ENCODE data around the gene RIPK3.

Gene RIPK3

DNA sequence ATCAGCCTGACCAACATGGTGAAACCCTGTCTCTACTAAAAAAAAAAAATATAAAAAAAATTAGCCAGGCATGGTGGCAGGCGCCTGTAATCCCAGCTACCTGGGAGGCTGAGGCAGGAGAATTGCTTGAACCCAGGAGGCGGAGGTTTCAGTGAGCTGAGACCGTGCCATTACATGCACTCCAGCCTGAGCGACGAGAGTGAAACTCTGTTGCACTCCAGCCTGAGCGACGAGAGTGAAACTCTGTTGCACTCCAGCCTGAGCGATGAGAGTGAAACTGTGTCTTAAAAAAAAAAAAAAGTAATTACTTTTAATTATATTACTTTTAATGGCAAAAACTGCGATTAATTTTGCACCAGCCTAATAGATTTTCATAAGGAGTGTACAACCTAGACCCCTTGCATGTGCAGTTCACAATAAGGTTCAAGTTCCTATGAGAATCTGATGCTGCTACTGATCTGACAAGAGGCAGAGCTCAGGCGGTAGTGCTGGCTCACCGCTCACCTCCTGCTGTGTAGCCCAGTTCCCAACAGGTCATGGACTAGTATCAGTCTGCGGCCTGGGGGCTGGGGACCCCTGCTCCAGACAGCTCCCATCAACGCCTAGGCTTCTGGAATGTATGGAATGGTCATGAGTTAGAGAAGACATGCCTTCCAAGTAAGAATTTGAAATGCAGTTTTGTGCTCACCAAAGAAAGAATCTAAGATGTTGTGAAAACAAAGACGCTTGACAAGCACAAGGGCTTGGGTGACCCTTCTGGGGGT is 18.4 kb downstream of the RIPK3 start:
- no peak for DNase-seq

DNA sequence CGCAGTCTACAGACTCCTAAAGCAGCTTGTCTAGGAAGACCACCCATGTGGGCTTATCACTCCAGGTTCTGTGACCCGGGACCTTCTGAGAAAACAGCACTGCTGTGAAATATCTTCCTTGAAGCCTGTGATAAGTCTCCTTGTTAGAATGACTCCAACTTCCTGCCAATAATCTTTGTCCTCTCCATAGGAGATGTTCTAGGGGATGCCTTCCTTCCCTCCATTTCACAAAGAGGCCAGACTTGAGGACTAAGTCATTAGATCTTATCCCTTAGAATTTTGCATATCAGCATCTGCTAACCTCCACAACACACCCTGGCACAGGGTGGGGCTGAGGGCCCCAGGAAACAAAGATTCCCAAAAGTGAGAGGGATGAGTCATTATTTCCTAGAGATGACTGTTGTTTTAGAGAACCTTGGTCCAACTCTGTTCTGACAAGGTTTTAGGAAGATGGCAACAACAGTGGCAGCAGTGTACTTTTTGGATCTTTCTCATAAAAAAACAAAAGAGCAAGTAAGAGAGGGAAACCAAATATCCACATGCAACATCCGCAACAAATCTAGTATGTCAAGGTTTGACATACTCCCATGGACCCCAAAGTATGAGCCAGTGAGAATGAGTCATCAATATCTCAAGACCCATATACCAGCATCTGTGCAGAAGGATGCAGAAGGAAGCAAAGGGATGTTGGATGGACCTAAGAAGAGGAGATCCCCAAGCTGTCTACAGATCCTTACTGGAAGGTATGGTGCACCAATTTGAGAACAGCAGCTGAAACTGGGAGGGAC is 22.5 kb downstream of the RIPK3 start:
- no peak for DNase-seq

- no peak for DNase-seq
Measured at GRCh38 chr14:24316597-24316950, 23.2 kb downstream of the RIPK3 start.

- no peak for DNase-seq
Measured at GRCh38 chr14:24315807-24316596, 23.8 kb downstream of the RIPK3 start.

DNA sequence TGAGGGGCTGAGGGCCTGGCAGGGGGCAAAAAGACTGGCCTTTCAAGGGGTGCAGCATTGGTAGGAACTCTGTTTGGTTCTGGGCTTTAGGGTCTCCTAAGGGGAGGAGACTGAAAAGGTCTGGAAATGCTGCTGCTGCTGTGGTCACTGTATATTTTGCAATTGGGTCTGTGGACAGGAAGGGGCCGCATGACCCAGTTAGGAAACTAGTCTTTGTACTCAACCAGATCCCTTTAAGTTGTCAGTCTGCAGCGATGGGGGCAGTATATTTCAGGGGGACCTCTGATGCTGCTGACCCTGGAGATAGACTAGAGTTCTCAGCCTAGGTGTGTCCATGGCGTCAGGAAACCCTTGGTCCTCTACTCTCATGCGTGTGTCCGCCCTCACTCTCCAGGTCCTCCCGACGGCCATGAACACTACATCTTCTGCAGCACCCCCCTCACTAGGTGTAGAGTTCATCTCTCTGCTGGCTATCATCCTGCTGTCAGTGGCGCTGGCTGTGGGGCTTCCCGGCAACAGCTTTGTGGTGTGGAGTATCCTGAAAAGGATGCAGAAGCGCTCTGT is 24.5 kb downstream of the RIPK3 start:
- no peak for DNase-seq

GRCh38 chr14:24314377-24315193 is 25.2 kb downstream of the RIPK3 start:
- DNase-seq: no peak

DNA sequence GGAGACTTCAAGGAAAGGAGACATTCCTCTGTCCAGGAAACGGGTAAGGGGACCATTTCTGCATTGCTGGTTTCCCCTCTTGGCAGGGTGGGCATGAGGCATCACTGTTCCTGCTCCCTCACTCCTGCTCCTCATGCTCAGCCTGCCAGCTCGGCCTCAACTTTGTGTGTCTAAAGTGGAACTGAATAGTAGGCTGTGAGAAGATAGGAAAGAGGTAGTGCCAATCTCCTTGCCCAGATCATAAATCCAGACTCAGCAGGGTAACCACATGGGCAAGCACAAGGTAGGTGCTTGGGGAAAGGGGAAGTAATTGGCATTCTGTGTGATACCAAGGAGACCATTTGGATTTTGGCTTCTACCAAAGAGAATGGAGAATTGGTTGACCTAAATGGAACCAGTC is 25.9 kb downstream of the RIPK3 start:
- DNase-seq: no peak

DNA sequence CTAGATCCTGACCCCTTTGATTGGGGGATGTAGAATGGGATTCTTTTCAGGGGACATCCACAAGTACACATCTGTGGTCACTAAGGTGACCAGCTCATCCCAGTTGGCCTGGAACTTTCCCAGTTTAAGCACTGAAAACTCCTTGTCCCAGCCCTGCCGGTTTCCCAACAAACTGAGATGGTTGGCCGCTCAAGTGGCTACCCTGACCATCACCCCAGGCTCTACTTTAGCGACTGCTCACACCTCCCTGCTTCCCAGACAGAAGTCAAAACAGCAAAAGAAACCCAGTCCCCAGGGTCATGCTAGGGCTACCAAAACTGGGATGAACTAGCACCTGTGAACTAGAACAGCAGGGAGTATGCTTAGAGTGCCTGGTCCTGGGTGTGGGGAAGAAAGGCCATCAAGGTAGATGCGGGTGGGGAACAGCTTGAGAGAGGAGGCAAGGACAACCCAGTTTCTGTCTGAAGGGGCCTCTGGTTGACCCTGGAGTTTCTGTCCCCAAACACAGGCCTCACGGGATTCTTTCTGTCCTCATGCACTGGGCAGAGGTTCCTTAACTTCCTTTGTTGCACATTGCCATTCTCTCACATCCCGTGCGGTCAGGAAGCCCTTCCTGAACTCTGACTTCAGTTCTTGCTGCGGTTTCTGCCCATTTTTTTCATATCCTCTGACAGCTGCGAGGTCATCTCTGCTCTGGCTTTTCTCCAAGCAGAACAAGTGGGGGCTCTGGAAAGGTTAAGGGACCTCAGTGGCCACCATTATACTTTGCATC is 26.9 kb downstream of the RIPK3 start:
- no peak for DNase-seq

GRCh38 chr14:24311837-24312615 is 27.8 kb downstream of the RIPK3 start:
- DNase-seq: no peak

GRCh38 chr14:24310646-24311604 is 28.9 kb downstream of the RIPK3 start, which contains the start of gene LTB4R:
TSS of gene LTB4R (plus strand) at chr14:24311502. CDS start at chr14:24315652, 4,150 bp downstream.
- no peak for DNase-seq

DNA sequence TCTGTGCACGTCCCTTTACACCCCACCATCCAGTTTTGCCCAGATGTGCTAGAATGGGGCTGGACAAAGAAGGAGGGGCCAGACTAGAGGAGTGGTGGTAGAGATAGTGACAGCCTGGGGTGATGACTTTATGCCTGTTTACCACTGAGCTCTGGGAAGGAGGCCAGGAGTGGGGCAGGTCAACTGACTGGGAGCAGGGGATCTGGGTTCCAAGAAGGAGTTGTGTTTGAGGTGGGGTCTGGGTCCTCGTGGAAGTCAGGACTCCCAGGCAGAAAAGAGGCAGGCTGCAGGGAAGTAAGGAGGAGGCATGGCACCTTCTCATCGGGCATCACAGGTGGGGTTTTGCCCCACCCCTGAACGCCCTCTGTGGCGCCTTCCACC is 29.5 kb downstream of the RIPK3 start:
- DNase-seq: no peak

DNA sequence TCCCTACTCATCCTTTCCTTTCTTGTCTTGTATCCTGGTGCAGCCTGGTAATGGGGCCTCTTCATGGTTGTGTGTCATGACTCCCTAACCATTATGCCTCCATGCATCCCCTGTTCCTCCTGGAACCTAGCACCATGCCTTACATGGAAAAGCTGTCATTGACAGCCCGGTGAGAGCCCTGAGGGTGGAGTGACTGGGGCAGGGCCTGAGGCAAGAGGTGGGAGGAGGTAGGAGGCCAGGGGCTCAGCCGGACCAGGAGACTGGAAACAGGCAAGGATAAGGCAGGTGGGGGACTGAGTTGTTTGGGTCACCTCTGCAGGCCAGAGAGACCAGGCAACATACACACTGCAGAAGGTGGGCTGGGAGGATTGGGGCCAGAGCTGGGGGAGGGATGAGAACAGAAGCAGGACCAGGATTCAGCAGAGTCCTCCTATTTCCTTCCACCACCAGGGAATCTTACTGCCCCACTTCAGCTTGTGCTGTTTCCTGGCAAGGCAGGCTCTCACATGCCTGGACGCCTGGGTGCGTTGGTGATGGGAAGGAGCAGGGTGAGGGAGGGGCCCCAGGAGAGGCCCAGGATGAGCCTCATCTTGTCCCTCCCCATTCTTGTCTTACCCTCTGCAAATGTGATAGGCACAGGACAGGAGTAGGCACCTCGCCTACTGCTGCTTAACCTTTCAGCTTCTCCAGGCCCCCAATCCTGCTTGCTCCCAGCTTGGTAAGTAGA is 30.1 kb downstream of the RIPK3 start, which contains the start of gene LTB4R2:
Gene LTB4R2 (plus strand): TSS at position 603 of the 727 bp plus-strand sequence. CDS start 525 bp downstream, outside the sequence.
- no peak for DNase-seq

DNA sequence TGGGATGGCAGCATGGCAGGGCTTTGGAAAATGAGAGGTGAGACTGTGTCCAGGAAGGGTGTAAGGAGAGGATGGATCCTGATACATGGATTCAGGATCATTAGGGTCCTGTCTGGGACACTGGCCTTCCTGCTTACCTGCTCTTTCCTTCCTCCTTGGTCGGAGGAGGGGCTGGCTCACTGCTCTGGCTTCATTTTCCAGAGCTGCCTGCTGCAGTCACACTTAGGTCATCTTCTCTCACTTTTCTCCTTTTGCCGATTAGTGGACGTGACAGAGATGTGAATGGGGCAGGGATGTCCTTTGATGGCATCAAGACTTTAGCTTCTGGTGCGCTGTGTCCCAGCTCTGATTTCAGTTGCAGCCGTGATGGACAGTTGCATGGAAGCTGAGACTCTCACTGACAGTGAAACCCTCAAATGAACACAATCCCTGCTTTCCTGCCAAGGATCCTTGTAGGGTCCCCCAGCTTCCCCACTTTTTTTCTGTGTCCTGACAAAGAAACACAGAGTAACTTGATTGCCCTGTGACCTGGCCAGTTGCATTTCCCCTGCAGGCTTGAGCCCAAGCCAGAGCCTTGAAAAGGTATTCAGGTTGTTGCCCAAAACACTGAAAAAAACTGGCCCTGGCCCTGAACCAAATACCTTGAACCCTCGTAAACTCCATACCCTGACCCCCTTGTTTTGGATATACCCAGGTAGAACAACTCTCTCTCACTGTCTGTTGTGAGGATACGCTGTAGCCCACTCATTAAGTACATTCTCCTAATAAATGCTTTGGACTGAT is 31.3 kb downstream of the RIPK3 start:
- no peak for DNase-seq

DNA sequence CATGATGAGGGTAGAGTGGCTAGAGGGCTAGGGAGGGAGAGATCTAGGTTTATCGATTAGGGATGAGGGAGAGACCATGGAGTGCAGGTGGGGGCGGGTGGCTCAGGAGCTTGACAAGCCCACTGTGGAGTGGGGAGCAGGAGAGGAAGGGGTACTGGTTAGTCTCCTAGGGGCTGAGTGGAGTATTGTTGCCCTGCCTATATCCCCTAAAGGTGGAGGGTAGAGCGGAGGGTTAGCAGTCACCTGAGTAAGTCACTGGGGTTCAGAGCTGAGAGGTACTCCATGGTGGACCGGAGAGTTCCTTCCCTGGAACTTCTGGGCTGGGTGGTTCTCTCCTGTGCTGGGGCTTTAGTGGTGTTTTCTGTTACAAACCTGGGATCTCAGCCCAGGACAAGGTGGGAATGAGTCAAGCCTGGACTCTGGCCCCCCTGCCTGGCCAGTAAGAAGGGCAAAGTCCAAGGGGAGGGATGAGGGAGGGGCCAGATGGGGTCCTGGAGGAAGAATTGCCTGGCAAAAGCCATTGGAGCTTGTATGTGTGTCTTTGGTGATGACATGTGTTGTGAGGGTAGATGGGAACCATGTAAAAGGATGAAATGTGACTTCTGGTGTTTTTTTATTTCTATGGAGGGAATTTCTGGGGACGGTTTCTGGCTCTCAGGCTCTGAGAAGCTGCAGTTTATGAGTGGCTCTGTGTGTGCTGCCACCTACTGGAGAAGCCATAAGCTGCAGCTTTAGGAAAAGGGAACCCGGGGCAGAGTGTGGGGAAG is 32.0 kb downstream of the RIPK3 start, which contains the start of gene CIDEB:
Gene CIDEB (minus strand): TSS at position 403 of the 767 bp plus-strand sequence. CDS start 119 bp downstream, at position 284.
- peak; percentile 76 for DNase-seq

DNA sequence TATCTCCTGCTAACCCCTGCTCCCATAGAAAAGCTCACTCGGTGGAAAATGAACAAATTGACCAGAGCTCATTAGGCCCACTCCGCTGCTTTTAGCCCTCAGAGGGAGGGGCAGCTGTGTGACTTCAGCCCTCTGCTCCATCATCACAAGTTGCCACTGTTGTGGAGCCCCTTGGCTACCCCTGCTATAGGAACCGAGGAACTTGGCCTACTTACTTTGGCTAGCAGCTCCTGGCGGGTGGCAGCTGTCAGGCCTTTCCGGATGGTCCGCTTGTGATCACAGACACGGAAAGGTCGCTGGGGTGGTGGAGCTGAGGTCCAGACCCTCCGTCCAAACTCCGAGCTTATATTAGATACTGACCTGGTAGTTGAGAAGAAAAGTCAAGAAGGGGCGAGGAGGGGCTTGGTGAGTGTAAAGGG is 32.6 kb downstream of the RIPK3 start:
- no peak for DNase-seq

DNA sequence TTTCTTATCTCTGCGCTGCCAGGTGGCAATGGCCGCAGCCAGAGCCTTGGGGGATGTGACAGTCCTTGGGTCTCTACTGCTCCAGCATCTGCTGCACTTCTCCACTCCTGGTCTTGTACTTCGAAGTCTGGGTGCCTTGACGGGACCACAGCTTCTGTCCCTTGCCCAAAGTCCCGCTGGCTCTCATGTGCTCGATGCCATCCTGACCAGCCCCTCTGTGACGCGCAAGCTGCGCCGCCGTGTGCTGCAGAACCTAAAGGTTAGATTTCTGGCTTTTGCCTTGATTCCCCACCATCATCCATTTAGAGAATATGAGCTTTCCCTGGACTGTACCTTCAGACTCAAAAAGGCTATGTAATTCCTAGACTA is 35.8 kb downstream of the RIPK3 start:
- DNase-seq: no peak

Data from OCI-M1 (cell line).